Measurements from ENCODE around the gene CIRBP. TPM values are rescaled to one million over a fixed set of nuclear protein-coding genes. Genes with fewer than 3 reads are reported as not detected.

The CIRBP gene
- total and polyA plus RNA-seq, 2 of the 13 experiments (the other 11 are each of a cell fraction or from before 2014, with no cell fraction given), result 133 to 140 TPM

GRCh38 chr19:1249298-1249989, 19.7 kb upstream of the CIRBP start (continued):
- no peak for TF ChIP-seq TFE3 (CRISPR knock-in tag; IDR thresholded peaks at IDR 0.05)
- TF ChIP-seq NFIB (CRISPR knock-in tag; IDR thresholded peaks at IDR 0.05; ENCODE audit: borderline replicate concordance), result no peak
- TF ChIP-seq ZNF552 (CRISPR knock-in tag; IDR thresholded peaks at IDR 0.05; ENCODE audit: borderline replicate concordance), result no peak
- no peak for TF ChIP-seq CBX5 (CRISPR knock-in tag; IDR thresholded peaks at IDR 0.05; ENCODE audit: borderline replicate concordance)
- TF ChIP-seq HOXD1 (CRISPR knock-in tag; IDR thresholded peaks at IDR 0.05), result peak; percentile 53; the same call in 1 of the 2 replicates
- no peak for TF ChIP-seq NFE2L2 (IDR thresholded peaks at IDR 0.05; ENCODE audit: low read length)
- TF ChIP-seq ZNF580 (CRISPR knock-in tag; IDR thresholded peaks at IDR 0.05; ENCODE audit: borderline replicate concordance, low read depth), result no peak
- no peak for TF ChIP-seq MLX (CRISPR knock-in tag; IDR thresholded peaks at IDR 0.05)
- 0 out of 2 replicates have a peak, but pooled peaks have one; percentile 62 for TF ChIP-seq KDM5B (CRISPR knock-in tag; IDR thresholded peaks at IDR 0.05; ENCODE audit: borderline replicate concordance)
- no peak for TF ChIP-seq ZNF567 (CRISPR knock-in tag; IDR thresholded peaks at IDR 0.05; ENCODE audit: borderline replicate concordance)
- TF ChIP-seq PAX8 (CRISPR knock-in tag; IDR thresholded peaks at IDR 0.05; ENCODE audit: borderline replicate concordance), result 0 out of 2 replicates have a peak, but pooled peaks have one; percentile 20
- TF ChIP-seq RELA (CRISPR knock-in tag; IDR thresholded peaks at IDR 0.05), result no peak
- no peak for TF ChIP-seq ZSCAN31 (CRISPR knock-in tag; IDR thresholded peaks at IDR 0.05; ENCODE audit: low read depth)
- TF ChIP-seq SPEN (CRISPR knock-in tag; IDR thresholded peaks at IDR 0.05; ENCODE audit: low read depth), result no peak
- no peak for TF ChIP-seq POGZ (CRISPR knock-in tag; IDR thresholded peaks at IDR 0.05)
- TF ChIP-seq ELF1 (CRISPR knock-in tag; IDR thresholded peaks at IDR 0.05), result peak; percentile 25; the same call in 1 of the 2 replicates
- TF ChIP-seq ZZZ3 (CRISPR knock-in tag; IDR thresholded peaks at IDR 0.05; ENCODE audit: borderline replicate concordance), result no peak
- TF ChIP-seq RFX3 (CRISPR knock-in tag; IDR thresholded peaks at IDR 0.05), result peak; percentile 16; the same call in 1 of the 2 replicates
- TF ChIP-seq MLXIP (CRISPR knock-in tag; IDR thresholded peaks at IDR 0.05; ENCODE audit: borderline replicate concordance), result no peak
- TF ChIP-seq U2AF1 (optimal IDR thresholded peaks at IDR 0.05; ENCODE audit: low read depth, low read length), result no peak
- TF ChIP-seq TCF12 (IDR thresholded peaks at IDR 0.05), result no peak
- no peak for TF ChIP-seq TCF12 (CRISPR knock-in tag; IDR thresholded peaks at IDR 0.05)
- 0 out of 2 replicates have a peak, but pooled peaks have one; percentile 35 for TF ChIP-seq SALL1 (CRISPR knock-in tag; IDR thresholded peaks at IDR 0.05)
- TF ChIP-seq ADNP (CRISPR knock-in tag; IDR thresholded peaks at IDR 0.05), result no peak
- TF ChIP-seq ZNF772 (CRISPR knock-in tag; IDR thresholded peaks at IDR 0.05), result no peak
- TF ChIP-seq NAIF1 (CRISPR knock-in tag; IDR thresholded peaks at IDR 0.05; ENCODE audit: borderline replicate concordance), result no peak
- TF ChIP-seq ZNF317 (CRISPR knock-in tag; IDR thresholded peaks at IDR 0.05), result no peak

All from HepG2 (cell line).